H1 (cell line): Measurements from ENCODE around the gene CREG2. TPM values are rescaled to one million over a fixed set of nuclear protein-coding genes. Genes with fewer than 3 reads are reported as not detected.

Experiments used
- CTCF ChIA-PET: fragments of 300-600 bp; sonication (Branson Sonifier 250); formaldehyde crosslinking; loops from one replicate; lab custom pipeline; 2021; ENCODE audit not compliant: partially characterized antibody; lab: Charles Lee
- POLR2A ChIA-PET: fragments of 300-600 bp; sonication (Branson Sonifier 250); formaldehyde crosslinking; loops from one replicate; lab custom pipeline; 2021; ENCODE audit warnings: inconsistent platforms; ENCODE audit not compliant: partially characterized antibody; lab: Charles Lee
- DNase-seq, 2 experiments: peaks; one replicate each; pipeline versions ENCODE4 v3.0.0 to v3.0.0-alpha.2; 2010 to 2022; ENCODE audit warnings: low spot score in 2 of 2, low read depth in 1 of 2, mixed read lengths in 1 of 2
- FAIRE-seq: peaks from 2 replicates; lab custom pipeline; 2011; peaks lifted over from hg19 to GRCh38; lab: Jason Lieb, UNC
- H2AFZ ChIP-seq: 2 replicates; pipeline ENCODE4 v1.8.1; 2012; ENCODE audit warnings: low read length, inconsistent platforms
- H2AK5ac ChIP-seq: 2 replicates; pipeline ENCODE4 v1.6.1; 2013; ENCODE audit warnings: low read depth, low read length
- H2BK120ac ChIP-seq: replicated peaks from 2 replicates; pipeline ENCODE3; 2013; ENCODE audit warnings: low read depth, low read length, inconsistent platforms
- H2BK12ac ChIP-seq: 2 replicates; pipeline ENCODE4 v1.6.1; 2013; ENCODE audit warnings: low read depth, low read length
- H2BK15ac ChIP-seq: 2 replicates; pipeline ENCODE4 v1.6.1; 2013; ENCODE audit warnings: low read length
- H2BK20ac ChIP-seq: 2 replicates; pipeline ENCODE4 v1.6.1; 2013; ENCODE audit warnings: low read length
- H2BK5ac ChIP-seq: 2 replicates; pipeline ENCODE4 v1.6.1; 2013; ENCODE audit warnings: low read depth, low read length
- H3K14ac ChIP-seq: 2 replicates; pipeline ENCODE4 v1.6.1; 2013; ENCODE audit warnings: inconsistent platforms; ENCODE audit not compliant: insufficient read length
- H3K18ac ChIP-seq: 2 replicates; pipeline ENCODE4 v1.6.1; 2013; ENCODE audit warnings: low read length; ENCODE audit errors: extremely low read depth
- H3K23ac ChIP-seq: 2 replicates; pipeline ENCODE4 v1.6.1; 2013; ENCODE audit warnings: inconsistent platforms; ENCODE audit not compliant: insufficient read length
- H3K23me2 ChIP-seq: 2 replicates; pipeline ENCODE4 v1.6.1; 2013; ENCODE audit warnings: low read depth, low read length
- H3K27ac ChIP-seq: 2 replicates; pipeline ENCODE4 v1.6.1; 2011; ENCODE audit warnings: low read depth, low read length, inconsistent platforms
- H3K27me3 ChIP-seq, 4 experiments: replicated peaks in 1 of 4; 1 replicate in 1 of 4; 2 replicates in 3 of 4; pipeline versions ENCODE4 v1.6.1 to v1.8.1; 2011 to 2013; ENCODE audit warnings: low read length in 3 of 4, mild to moderate bottlenecking in 3 of 4, inconsistent platforms in 2 of 4, mixed read lengths in 2 of 4, moderate library complexity in 1 of 4; ENCODE audit not compliant: control insufficient read depth in 3 of 4, insufficient read depth in 3 of 4; ENCODE audit errors: extremely low read depth in 1 of 4
- H3K36me3 ChIP-seq, 4 experiments: 2 replicates each; pipeline versions ENCODE4 v1.6.1 to v1.8.1; 2011 to 2013; ENCODE audit warnings: mild to moderate bottlenecking in 4 of 4, low read length in 3 of 4, moderate library complexity in 2 of 4, control low read depth in 1 of 4, inconsistent platforms in 1 of 4; ENCODE audit not compliant: insufficient read depth in 4 of 4, control insufficient read depth in 2 of 4
- H3K4ac ChIP-seq: replicated peaks from 2 replicates; pipeline ENCODE3; 2013; ENCODE audit warnings: low read length, low read depth, mixed read lengths, inconsistent platforms; ENCODE audit not compliant: insufficient read length
- H3K4me1 ChIP-seq, 4 experiments: replicated peaks in 1 of 4; 1 replicate in 1 of 4; 2 replicates in 3 of 4; pipeline versions ENCODE4 v1.6.1 to v1.8.1; 2011 to 2013; ENCODE audit warnings: low read length in 3 of 4, inconsistent platforms in 2 of 4, mixed read lengths in 1 of 4; ENCODE audit not compliant: insufficient read depth in 4 of 4, control insufficient read depth in 3 of 4
- H3K4me2 ChIP-seq, 2 experiments: 2 replicates each; pipeline versions ENCODE4 v1.6.1 to v1.8.1; 2011 to 2013; ENCODE audit warnings: low read depth in 2 of 2, low read length in 2 of 2, control low read depth in 1 of 2, inconsistent platforms in 1 of 2, mild to moderate bottlenecking in 1 of 2; ENCODE audit not compliant: insufficient read depth in 1 of 2
- H3K4me3 ChIP-seq, 4 experiments: fragments of 200-600, 300-600 bp in 1 of 4; sonication (generic), shearing (Covaris generic), sonication (Bioruptor Twin) in 1 of 4; 2 replicates each; pipeline versions ENCODE4 v1.5.1 to v1.8.1; 2011 to 2016; ENCODE audit warnings: low read length in 4 of 4, low read depth in 3 of 4, control low read depth in 2 of 4, inconsistent platforms in 2 of 4, mild to moderate bottlenecking in 2 of 4, mixed read lengths in 1 of 4, moderate library complexity in 1 of 4; ENCODE audit not compliant: insufficient read depth in 2 of 4; ENCODE audit errors: extremely low read depth in 1 of 4
- H3K56ac ChIP-seq: replicated peaks from 2 replicates; pipeline ENCODE3; 2013; ENCODE audit warnings: low read depth, mild to moderate bottlenecking, mixed read lengths, low read length, inconsistent platforms; ENCODE audit not compliant: insufficient read length
- H3K79me1 ChIP-seq: 2 replicates; pipeline ENCODE4 v1.6.1; 2013; ENCODE audit warnings: low read depth, low read length, control low read depth
- H3K79me2 ChIP-seq, 2 experiments: 2 replicates each; pipeline versions ENCODE4 v1.6.1 to v1.8.1; 2012 to 2013; ENCODE audit warnings: low read length in 2 of 2, mild to moderate bottlenecking in 2 of 2, inconsistent platforms in 1 of 2; ENCODE audit not compliant: insufficient read depth in 2 of 2, control insufficient read depth in 1 of 2
- H3K9ac ChIP-seq, 4 experiments: replicated peaks in 1 of 4; 1 replicate in 1 of 4; 2 replicates in 3 of 4; pipeline versions ENCODE4 v1.6.1 to v1.8.1; 2011 to 2013; ENCODE audit warnings: low read depth in 3 of 4, low read length in 3 of 4, control low read depth in 2 of 4, mild to moderate bottlenecking in 2 of 4, moderate library complexity in 2 of 4, inconsistent platforms in 1 of 4; ENCODE audit errors: extremely low read depth in 1 of 4
- H3K9me3 ChIP-seq, 2 experiments: 2 replicates each; pipeline versions ENCODE4 v1.6.1 to v1.8.1; 2012 to 2013; ENCODE audit warnings: mild to moderate bottlenecking in 2 of 2, moderate library complexity in 2 of 2, control low read depth in 1 of 2, inconsistent platforms in 1 of 2, low read depth in 1 of 2, low read length in 1 of 2, mixed read lengths in 1 of 2; ENCODE audit not compliant: insufficient read depth in 2 of 2
- H4K20me1 ChIP-seq, 2 experiments: replicated peaks in 1 of 2; 2 replicates each; pipeline versions ENCODE3 to v1.8.1; 2011 to 2013; ENCODE audit warnings: inconsistent platforms in 2 of 2, low read length in 2 of 2, mild to moderate bottlenecking in 1 of 2; ENCODE audit not compliant: insufficient read depth in 2 of 2, control insufficient read depth in 1 of 2
- H4K5ac ChIP-seq: 2 replicates; pipeline ENCODE4 v1.6.1; 2013; ENCODE audit warnings: low read length, low read depth, mixed read lengths, inconsistent platforms; ENCODE audit not compliant: insufficient read length
- H4K8ac ChIP-seq: 2 replicates; pipeline ENCODE4 v1.8.0; 2013; ENCODE audit warnings: mild to moderate bottlenecking, moderate library complexity, low read length, inconsistent platforms; ENCODE audit not compliant: insufficient read depth; ENCODE audit errors: extremely low read depth
- H4K91ac ChIP-seq: replicated peaks from 2 replicates; pipeline ENCODE3; 2013; ENCODE audit warnings: low read length, mixed read lengths, inconsistent platforms; ENCODE audit not compliant: insufficient read length
- JUND ChIP-seq: IDR thresholded peaks from 2 replicates; pipeline ENCODE4 v1.6.1; 2011; ENCODE audit warnings: mild to moderate bottlenecking, improper control_type of control experiment, low read length
- KDM1A ChIP-seq: fragments of 200-600, 300-600 bp; sonication (generic); IDR thresholded peaks from 2 replicates; pipeline ENCODE4 v1.7.1; 2016; ENCODE audit warnings: mild to moderate bottlenecking, low read length, borderline replicate concordance
- WGBS, 2 experiments: shearing (Covaris generic) in 1 of 2; methylation state at CpG; one replicate each; pipeline versions ENCODE4 v1.1.6 to v1.1.7; 2013 to 2015; ENCODE audit warnings: low lambda C conversion rate in 2 of 2, mixed read lengths in 2 of 2, inconsistent platforms in 1 of 2, low coverage in 1 of 2, missing lambda C conversion rate in 1 of 2; ENCODE audit not compliant: insufficient replicate concordance in 2 of 2, insufficient coverage in 1 of 2, insufficient read length in 1 of 2; ENCODE audit errors: extremely low coverage in 1 of 2, missing lambda C conversion rate in 1 of 2; 5-methylcytosine and 5-hydroxymethylcytosine counted together
- polyA plus RNA-seq, 7 experiments: library from polyadenylated mRNA; depleted of rRNA in 3 of 7; stranded (reverse) in 5 of 7; unstranded in 2 of 7; fragments of >200 nt in 5 of 7; fragments of 200-250 nt in 2 of 7; gene quantifications; 1 replicate in 5 of 7; 2 replicates in 1 of 7; 4 replicates in 1 of 7; pipeline versions ENCODE4 v1.2.1 to v1.2.3, GENCODE V29; 2011 to 2013; ENCODE audit warnings: missing spikeins in 2 of 7, mixed read lengths in 2 of 7
- total RNA-seq: library from RNA; stranded (reverse); fragmentation: NEBNext Ultra II Directional; extraction: Animal tissue kit (Norgen Biotek cat#: 25700); gene quantifications from 2 replicates; pipeline ENCODE4 v1.2.1, GENCODE V29; 2021

Gene CREG2
- total and polyA plus RNA-seq, 2 of the 8 experiments (the other 6 are each of a cell fraction or from before 2014, with no cell fraction given) = 2.0 to 2.2 TPM

- peaks cover 10 to 27% (median 17%) of the 10 kb centered on the region in 4 experiments; a peak in 6 of 7 replicates for H3K4me1 ChIP-seq
- H4K8ac ChIP-seq = no peak overlapping the region
- 87% methylated on average over 2 of the region's 2 CpGs; no CpG with 5 or more reads in 1 of the 2 experiments for WGBS, 2 experiments
- H3K27ac ChIP-seq = no peak overlapping the region; the same call in 1 of the 2 replicates
- H3K4me3 ChIP-seq = no peak overlapping the region
- H2BK15ac ChIP-seq = no peak overlapping the region
- H3K56ac ChIP-seq = no peak overlapping the region
- H3K4ac ChIP-seq = no peak overlapping the region
- H3K27me3 ChIP-seq = no peaks in the 10 kb centered on the region
- no peak overlapping the region for H4K91ac ChIP-seq
- peaks cover 0 to 5% of the 10 kb centered on the region in 2 experiments; a peak in 2 of 4 replicates for H3K9me3 ChIP-seq
- FAIRE-seq = no peak
- H3K79me2 ChIP-seq = no peaks in the 10 kb centered on the region
- 0 out of 2 replicates have a peak overlapping the region, but pooled peaks have one; percentile 65 for H2AK5ac ChIP-seq
- no peak overlapping the region for H3K23ac ChIP-seq
- H3K23me2 ChIP-seq = no peaks in the 10 kb centered on the region
- H4K20me1 ChIP-seq = no peaks in the 10 kb centered on the region
- peak overlapping the region; percentile 73; the same call in 1 of the 2 replicates for H2BK12ac ChIP-seq
- H3K4me2 ChIP-seq = peak overlapping the region in 1 of 2 experiments; percentile 30; a peak in 1 of 4 replicates
- no peaks in the 10 kb centered on the region for H3K36me3 ChIP-seq
- ChIA-PET POLR2A (interaction anchor here (1.6 kb wide), 1 partner anchor 11 kb away, joined by 7 read pairs; no protein-coding TSS in a partner anchor), CTCF (interaction anchor here (1.1 to 1.6 kb wide), 5 partner anchors 8 to 57 kb away, joined by 3 to 14 read pairs (median 3); no protein-coding TSS in a partner anchor)
- DNase-seq = no peak
- no peak overlapping the region for H3K14ac ChIP-seq
- TF ChIP-seq JUND = no peak
- TF ChIP-seq KDM1A = peak; percentile 95
- H3K18ac ChIP-seq = 0 out of 2 replicates have a peak overlapping the region, but pooled peaks have one; percentile 74
- no peaks in the 10 kb centered on the region for H3K79me1 ChIP-seq
- peak overlapping the region; percentile 89; the same call in 1 of the 2 replicates for H2BK5ac ChIP-seq
- no peak overlapping the region for H4K5ac ChIP-seq
- H2BK120ac ChIP-seq = no peak overlapping the region
- H2AFZ ChIP-seq = no peak overlapping the region
- H2BK20ac ChIP-seq = no peak overlapping the region
- H3K9ac ChIP-seq = no peak overlapping the region
Observed at GRCh38 chr2:101331202-101331601, 56.1 kb downstream of the CREG2 start.
